GM12875 (cell line): ENCODE data around the gene PITPNC1.

Experiments used
- H3K4me3 ChIP-seq: one replicate; pipeline ENCODE4 v1.5.1; 2011; ENCODE audit warnings: low read depth, low read length, control low read depth
- CTCF ChIP-seq: IDR thresholded peaks from 2 replicates; pipeline ENCODE4 v1.5.1; 2011; ENCODE audit warnings: low read depth, mild to moderate bottlenecking, control low read depth, inconsistent platforms, low read length, moderate library complexity, borderline replicate concordance; ENCODE audit not compliant: insufficient read depth

The PITPNC1 gene

GRCh38 chr17:67374329-67375053 lies 2.6 kb upstream of the PITPNC1 start:
- TF ChIP-seq CTCF: peak; percentile 83
- no peak overlapping the region for H3K4me3 ChIP-seq

- no peak overlapping the region for H3K4me3 ChIP-seq
- no peak for TF ChIP-seq CTCF
Measured at GRCh38 chr17:67375054-67375427, 2.0 kb upstream of the PITPNC1 start.

- TF ChIP-seq CTCF: no peak
- no peak overlapping the region for H3K4me3 ChIP-seq
Measured at GRCh38 chr17:67375716-67376115, 1.4 kb upstream of the PITPNC1 start.

GRCh38 chr17:67376415-67376736 lies 705 bp upstream of the PITPNC1 start:
- peak overlapping the region; percentile 60 for H3K4me3 ChIP-seq
- no peak for TF ChIP-seq CTCF

- TF ChIP-seq CTCF: peak; percentile 45; the same call in 1 of the 2 replicates
- H3K4me3 ChIP-seq: peak overlapping the region; percentile 60
Measured at GRCh38 chr17:67377488-67378453, 690 bp downstream of the PITPNC1 start.

- TF ChIP-seq CTCF: peak; percentile 78
- H3K4me3 ChIP-seq: peak overlapping the region; percentile 60
Measured at GRCh38 chr17:67378454-67379250, 1.6 kb downstream of the PITPNC1 start.
